ENCODE results near the gene TTLL11. TPM values are rescaled to one million over a fixed set of nuclear protein-coding genes. Genes with fewer than 3 reads are reported as not detected.

TTLL11 gene
- polyA plus RNA-seq, 1 of the 3 experiments (the other 2 are of a cell fraction): 6.8 TPM

- no peak overlapping the region for H3K9ac ChIP-seq
- H3K27me3 ChIP-seq (ENCODE audit: insufficient read depth): no peaks in the 10 kb centered on the region
- H3K27ac ChIP-seq (ENCODE audit: low read depth in 2 of 2, low read length in 1 of 2): no peak overlapping the region
- H3K9me2 ChIP-seq: no peaks in the 10 kb centered on the region
- H3K9me3 ChIP-seq: 0 out of 2 replicates have a peak, but pooled peaks cover 6% of the 10 kb centered on the region
- no peak overlapping the region for H2AFZ ChIP-seq (ENCODE audit: low read depth)
- H3K36me3 ChIP-seq (replicated peaks in 1 of 2; ENCODE audit: control insufficient read depth in 1 of 2, insufficient read depth in 2 of 2, low read length in 1 of 2): peaks cover 48 to 70% of the 10 kb centered on the region in 2 experiments
- no peak for DNase-seq
- TF ChIP-seq REST (IDR thresholded peaks at IDR 0.05; ENCODE audit: low read depth, low read length) (no peak), EP300 (IDR thresholded peaks at IDR 0.05; ENCODE audit: borderline replicate concordance in 1 of 2, low read depth in 1 of 2, low read length in 1 of 2) (no peak), EZH2phosphoT487 (IDR thresholded peaks at IDR 0.05; ENCODE audit: borderline replicate concordance, low read depth) (no peak), TCF12 (IDR thresholded peaks at IDR 0.05) (no peak), FOSL2 (IDR thresholded peaks at IDR 0.05; ENCODE audit: borderline replicate concordance, low read depth) (no peak), ZBTB33 (IDR thresholded peaks at IDR 0.05; ENCODE audit: borderline replicate concordance, low read depth) (no peak)
- POLR2A ChIA-PET: no interaction called here
- H3K4me2 ChIP-seq: no peak overlapping the region
- H3K4me3 ChIP-seq (ENCODE audit: low read depth in 2 of 2, low read length in 1 of 2): no peak overlapping the region
- H3F3A ChIP-seq (replicated peaks; ENCODE audit: insufficient read depth): peaks cover 18% of the 10 kb centered on the region
- H3K4me1 ChIP-seq (ENCODE audit: control insufficient read depth in 1 of 2, insufficient read depth in 2 of 2, low read depth in 1 of 2, low read length in 1 of 2): peaks cover 0 to 21% of the 10 kb centered on the region in 2 experiments; a peak in 2 of 4 replicates
- no peaks in the 10 kb centered on the region for H4K20me1 ChIP-seq (ENCODE audit: insufficient read depth)
- CTCF ChIA-PET: no interaction called here
- no peaks in the 10 kb centered on the region; the same call in none of the 2 replicates for H3K79me2 ChIP-seq (ENCODE audit: insufficient read depth)
- 96% methylated on average over 7 of the region's 18 CpGs for WGBS (ENCODE audit: low lambda C conversion rate)
These were observed 319.7 kb downstream of the TTLL11 start for GRCh38 chr9:121773286-121773953.

- Histone ChIP-seq H3K9me3 (0 out of 2 replicates have a peak, but pooled peaks cover 5% of the 10 kb centered on the region), H3K4me2 (no peak overlapping the region), H3K36me3 (replicated peaks in 1 of 2; ENCODE audit: control insufficient read depth in 1 of 2, insufficient read depth in 2 of 2, low read length in 1 of 2) (peaks cover 45 to 68% of the 10 kb centered on the region in 2 experiments), H3K27ac (ENCODE audit: low read depth in 2 of 2, low read length in 1 of 2) (no peak overlapping the region), H3K79me2 (ENCODE audit: insufficient read depth) (no peaks in the 10 kb centered on the region), H3K4me3 (ENCODE audit: low read depth in 2 of 2, low read length in 1 of 2) (no peak overlapping the region), H2AFZ (ENCODE audit: low read depth) (no peak overlapping the region), H3K27me3 (ENCODE audit: insufficient read depth) (no peaks in the 10 kb centered on the region), H3K4me1 (ENCODE audit: control insufficient read depth in 1 of 2, insufficient read depth in 2 of 2, low read depth in 1 of 2, low read length in 1 of 2) (peaks cover 0 to 21% of the 10 kb centered on the region in 2 experiments; a peak in 2 of 4 replicates), H4K20me1 (ENCODE audit: insufficient read depth) (no peaks in the 10 kb centered on the region), H3K9me2 (no peaks in the 10 kb centered on the region), H3F3A (replicated peaks; ENCODE audit: insufficient read depth) (peaks cover 18% of the 10 kb centered on the region), H3K9ac (no peak overlapping the region)
- ChIA-PET POLR2A (no interaction called here), CTCF (no interaction called here)
- 88% methylated on average over 12 of the region's 45 CpGs for WGBS (ENCODE audit: low lambda C conversion rate)
- no peak for TF ChIP-seq FOXJ3 (CRISPR knock-in tag; IDR thresholded peaks at IDR 0.05)
- no peak for TF ChIP-seq MAX (IDR thresholded peaks at IDR 0.05; ENCODE audit: low read depth)
- no peak for TF ChIP-seq RCOR1 (IDR thresholded peaks at IDR 0.05; ENCODE audit: low read length)
- TF ChIP-seq ZBTB33 (IDR thresholded peaks at IDR 0.05; ENCODE audit: borderline replicate concordance, low read depth): no peak
- TF ChIP-seq USF2 (IDR thresholded peaks at IDR 0.05; ENCODE audit: borderline replicate concordance, low read depth, low read length): no peak
- no peak for TF ChIP-seq TCF12 (IDR thresholded peaks at IDR 0.05)
- DNase-seq: no peak
These were observed 320.4 kb downstream of the TTLL11 start for GRCh38 chr9:121772600-121773285.

Measured in SK-N-SH (cell line).